IMR-90 (cell line): ENCODE measurements around the gene TAF6L. TPM values are rescaled to one million over a fixed set of nuclear protein-coding genes. Genes with fewer than 3 reads are reported as not detected.

Source experiments
- ATAC-seq: fragments of 200-7000 bp; cut with Tn5 transposase; 2 replicates; pipeline ENCODE4 v1.9.1; 2020; ENCODE audit warnings: low read depth, mild to moderate bottlenecking, moderate library complexity
- BruUV-seq: library from RNA; stranded (reverse); fragments of 400-500 nt; replicated peaks from 2 replicates; lab custom pipeline; 2021; lab: Mats Ljungman, UMichigan
- CTCF ChIA-PET: fragments of 300-600 bp; formaldehyde crosslinking; extraction: SDS; loops from one replicate; lab custom pipeline; 2021; ENCODE audit warnings: antibody characterized with exemption; lab: Yijun Ruan, JAX
- POLR2A ChIA-PET: fragments of 300-600 bp; sonication (Branson Sonifier 250); formaldehyde crosslinking; loops from one replicate; lab custom pipeline; 2022; ENCODE audit warnings: antibody characterized with exemption; ENCODE audit not compliant: unreplicated experiment; lab: Charles Lee
- DNase-seq: peaks from one replicate; pipeline ENCODE4 v3.0.0; 2013
- H2AFZ ChIP-seq: replicated peaks from 2 replicates; pipeline ENCODE3; 2013; ENCODE audit warnings: low read length, mild to moderate bottlenecking; ENCODE audit not compliant: poor library complexity
- H2AK5ac ChIP-seq: 2 replicates; pipeline ENCODE4 v1.6.1; 2013; ENCODE audit warnings: low read depth, low read length, inconsistent platforms
- H2AK9ac ChIP-seq: replicated peaks from 2 replicates; pipeline ENCODE3; 2013; ENCODE audit warnings: mild to moderate bottlenecking, low read depth, low read length, moderate library complexity; ENCODE audit not compliant: poor library complexity
- H2BK120ac ChIP-seq: 2 replicates; pipeline ENCODE4 v1.6.1; 2013; ENCODE audit warnings: low read depth, low read length, inconsistent platforms
- H2BK15ac ChIP-seq: 3 replicates; pipeline ENCODE4 v1.6.1; 2013; ENCODE audit warnings: low read depth, low read length, inconsistent platforms
- H2BK20ac ChIP-seq: 2 replicates; pipeline ENCODE4 v1.6.1; 2013; ENCODE audit warnings: low read depth, mild to moderate bottlenecking, inconsistent platforms, low read length, moderate library complexity
- H2BK5ac ChIP-seq: 2 replicates; pipeline ENCODE4 v1.6.1; 2013; ENCODE audit warnings: mild to moderate bottlenecking, low read depth, low read length, inconsistent platforms; ENCODE audit not compliant: poor library complexity, severe bottlenecking
- H3K14ac ChIP-seq: replicated peaks from 2 replicates; pipeline ENCODE4 v1.6.1; 2013; ENCODE audit warnings: low read depth, low read length, inconsistent platforms
- H3K18ac ChIP-seq: 2 replicates; pipeline ENCODE4 v1.6.1; 2013; ENCODE audit warnings: low read depth, low read length, control low read depth
- H3K23ac ChIP-seq: 2 replicates; pipeline ENCODE4 v1.6.1; 2013; ENCODE audit warnings: low read depth, low read length, inconsistent platforms
- H3K27ac ChIP-seq: 2 replicates; pipeline ENCODE4 v1.5.1; 2013; ENCODE audit warnings: mild to moderate bottlenecking, control low read depth, low read length; ENCODE audit not compliant: insufficient read depth
- H3K27me3 ChIP-seq: 2 replicates; pipeline ENCODE4 v1.6.1; 2013; ENCODE audit warnings: low read length; ENCODE audit not compliant: control insufficient read depth, insufficient read depth
- H3K36me3 ChIP-seq: 2 replicates; pipeline ENCODE4 v1.6.1; 2013; ENCODE audit warnings: low read length, mixed read lengths; ENCODE audit not compliant: control insufficient read depth, insufficient read depth
- H3K4ac ChIP-seq: 2 replicates; pipeline ENCODE4 v1.6.1; 2013; ENCODE audit warnings: low read depth, low read length, inconsistent platforms
- H3K4me1 ChIP-seq: 2 replicates; pipeline ENCODE4 v1.6.1; 2013; ENCODE audit warnings: low read length, mixed read lengths; ENCODE audit not compliant: control insufficient read depth, insufficient read depth
- H3K4me2 ChIP-seq: 2 replicates; pipeline ENCODE4 v1.6.1; 2013; ENCODE audit warnings: low read depth, mild to moderate bottlenecking, control low read depth, low read length, moderate library complexity
- H3K4me3 ChIP-seq: 2 replicates; pipeline ENCODE4 v1.5.1; 2013; ENCODE audit warnings: low read depth, mild to moderate bottlenecking, control low read depth, low read length, moderate library complexity; ENCODE audit not compliant: insufficient read depth
- H3K56ac ChIP-seq: 2 replicates; pipeline ENCODE4 v1.6.1; 2013; ENCODE audit warnings: low read length, inconsistent platforms; ENCODE audit not compliant: insufficient read depth; ENCODE audit errors: extremely low read depth
- H3K79me1 ChIP-seq, 2 experiments: 2 replicates each; pipeline ENCODE4 v1.6.1; 2013; ENCODE audit warnings: low read length in 2 of 2, inconsistent platforms in 1 of 2, low read depth in 1 of 2
- H3K9ac ChIP-seq: 2 replicates; pipeline ENCODE4 v1.6.1; 2013; ENCODE audit warnings: low read depth, low read length, control low read depth
- H3K9me1 ChIP-seq: 2 replicates; pipeline ENCODE4 v1.6.1; 2013; ENCODE audit warnings: low read length, inconsistent platforms; ENCODE audit not compliant: insufficient read depth
- H3K9me3 ChIP-seq: 2 replicates; pipeline ENCODE4 v1.6.1; 2013; ENCODE audit warnings: low read length; ENCODE audit not compliant: control insufficient read depth, insufficient read depth
- H4K20me1 ChIP-seq: 2 replicates; pipeline ENCODE4 v1.6.1; 2013; ENCODE audit warnings: low read length, inconsistent platforms; ENCODE audit not compliant: insufficient read depth
- H4K5ac ChIP-seq: 2 replicates; pipeline ENCODE4 v1.6.1; 2013; ENCODE audit warnings: mild to moderate bottlenecking, low read depth, low read length, control low read depth
- H4K8ac ChIP-seq, 2 experiments: 2 replicates each; pipeline ENCODE4 v1.6.1; 2013; ENCODE audit warnings: low read depth in 2 of 2, low read length in 2 of 2, control low read depth in 1 of 2, inconsistent platforms in 1 of 2
- H4K91ac ChIP-seq: 2 replicates; pipeline ENCODE4 v1.6.1; 2013; ENCODE audit warnings: low read depth, low read length, inconsistent platforms; ENCODE audit not compliant: insufficient read depth
- BHLHE40 ChIP-seq: fragments of 150-350 bp; IDR thresholded peaks from 2 replicates; pipeline ENCODE4 v1.6.1; 2016; ENCODE audit warnings: mild to moderate bottlenecking, low read depth, low read length
- CEBPB ChIP-seq: IDR thresholded peaks from 2 replicates; pipeline ENCODE4 v1.6.1; 2012; ENCODE audit warnings: low read depth, low read length, improper control_type of control experiment
- CHD1 ChIP-seq: IDR thresholded peaks from 2 replicates; pipeline ENCODE4 v1.6.1; 2012; ENCODE audit warnings: low read depth, low read length, improper control_type of control experiment
- FOS ChIP-seq: fragments of 150-350 bp; IDR thresholded peaks from 2 replicates; pipeline ENCODE4 v1.6.1; 2016; ENCODE audit warnings: low read depth, low read length
- MAZ ChIP-seq: IDR thresholded peaks from 2 replicates; pipeline ENCODE4 v1.6.1; 2012; ENCODE audit warnings: low read depth, mild to moderate bottlenecking, low read length, improper control_type of control experiment, moderate library complexity, borderline replicate concordance
- NFE2L2 ChIP-seq: fragments of 150-350 bp; IDR thresholded peaks from 2 replicates; pipeline ENCODE4 v1.6.1; 2016; ENCODE audit warnings: low read depth, mild to moderate bottlenecking, low read length
- POLR2A ChIP-seq: IDR thresholded peaks from 2 replicates; pipeline ENCODE4 v1.6.1; 2012; ENCODE audit warnings: mild to moderate bottlenecking, low read depth, low read length
- RCOR1 ChIP-seq: IDR thresholded peaks from 2 replicates; pipeline ENCODE4 v1.6.1; 2012; ENCODE audit warnings: mild to moderate bottlenecking, low read length, improper control_type of control experiment; ENCODE audit not compliant: insufficient replicate concordance
- RFX5 ChIP-seq: IDR thresholded peaks from 2 replicates; pipeline ENCODE4 v1.8.0; 2012; ENCODE audit warnings: low read depth, mild to moderate bottlenecking, low read length, moderate library complexity
- SMC3 ChIP-seq: fragments of 150-350 bp; IDR thresholded peaks from 2 replicates; pipeline ENCODE4 v1.6.1; 2016; ENCODE audit warnings: low read depth, mild to moderate bottlenecking, antibody characterized with exemption, low read length, moderate library complexity
- WGBS, 2 experiments: methylation state at CpG; one replicate each; pipeline versions ENCODE4 v1.1.5 to v1.1.7; 2013; ENCODE audit warnings: missing lambda C conversion rate in 2 of 2; ENCODE audit not compliant: insufficient read length in 1 of 2; ENCODE audit errors: extremely low coverage in 2 of 2; 5-methylcytosine and 5-hydroxymethylcytosine counted together
- dilution Hi-C: fragments of 300-500 bp; cut with HindIII; formaldehyde crosslinking; loops from one replicate; pipeline ENCODE4 v1.14.3; 2018; ENCODE audit warnings: low sequenced_read_pairs; ENCODE audit not compliant: unreplicated experiment
- in situ Hi-C: fragments of 300-500 bp; cut with MboI; formaldehyde crosslinking; loops from 3 replicates; pipeline ENCODE4 v1.14.3; 2019; ENCODE audit warnings: low sequenced_read_pairs, inconsistent platforms, mixed read lengths
- intact Hi-C: fragments of 100-400 bp; cut with micrococcal nuclease; formaldehyde crosslinking; loops from 2 replicates; pipeline ENCODE4 v1.10.0; 2022
- polyA plus RNA-seq, 3 experiments: library from polyadenylated mRNA; depleted of rRNA; stranded (reverse); fragments of >200 nt; gene quantifications; 2 replicates each; pipeline ENCODE4 v1.2.3, GENCODE V29; 2012; ENCODE audit warnings: low replicate concordance in 1 of 3
- total RNA-seq: library from RNA; depleted of rRNA; stranded (reverse); fragments of >200 nt; gene quantifications from 2 replicates; pipeline ENCODE4 v1.2.3, GENCODE V29; 2012
- TF ChIP-seq, protein P1 (sequence below): fragments of 150-350 bp; IDR thresholded peaks from 2 replicates; pipeline ENCODE4 v1.6.1; 2017; ENCODE audit warnings: mild to moderate bottlenecking, antibody characterized with exemption, low read length, low read depth
- TF ChIP-seq, protein P2 (sequence below): fragments of 150-350 bp; IDR thresholded peaks from 2 replicates; pipeline ENCODE4 v1.6.1; 2016; ENCODE audit warnings: low read depth, mild to moderate bottlenecking, low read length, moderate library complexity, borderline replicate concordance
- TF ChIP-seq, protein P3 (sequence below): conservative IDR thresholded peaks from 2 replicates; pipeline ENCODE4 v1.5.1; 2012; ENCODE audit warnings: mild to moderate bottlenecking, low read depth, low read length, improper control_type of control experiment

The TAF6L gene
- total and polyA plus RNA-seq, 2 of the 4 experiments (the other 2 are of a cell fraction): 9.5 to 13.5 TPM

DNA sequence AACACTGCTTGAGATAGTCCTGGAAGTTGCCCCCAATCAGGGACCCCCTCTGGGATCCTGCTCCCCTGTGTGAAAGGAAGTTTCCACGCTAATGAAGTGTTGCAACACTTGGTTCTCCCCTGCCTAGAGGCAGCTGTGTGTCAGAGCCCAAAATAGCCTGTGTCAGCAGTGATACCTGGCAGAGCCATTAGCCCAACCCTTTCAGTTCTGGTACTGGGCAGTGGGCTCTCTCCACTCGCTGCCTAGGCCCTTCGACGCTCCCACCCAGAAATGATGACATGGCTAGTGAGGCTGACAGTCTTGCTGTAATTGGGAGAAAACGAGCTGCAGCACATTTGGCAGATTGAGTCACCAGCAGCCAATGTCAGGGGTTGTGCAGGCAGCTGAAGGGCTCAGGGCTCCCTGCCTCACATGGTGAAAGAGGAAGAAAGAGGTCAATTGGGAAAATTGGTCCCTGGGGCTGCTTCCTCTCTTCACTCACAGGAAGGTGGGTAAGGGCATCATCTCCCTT lies 35.5 kb downstream of the TAF6L start (continued):
- no peak for TF ChIP-seq SMC3

DNA sequence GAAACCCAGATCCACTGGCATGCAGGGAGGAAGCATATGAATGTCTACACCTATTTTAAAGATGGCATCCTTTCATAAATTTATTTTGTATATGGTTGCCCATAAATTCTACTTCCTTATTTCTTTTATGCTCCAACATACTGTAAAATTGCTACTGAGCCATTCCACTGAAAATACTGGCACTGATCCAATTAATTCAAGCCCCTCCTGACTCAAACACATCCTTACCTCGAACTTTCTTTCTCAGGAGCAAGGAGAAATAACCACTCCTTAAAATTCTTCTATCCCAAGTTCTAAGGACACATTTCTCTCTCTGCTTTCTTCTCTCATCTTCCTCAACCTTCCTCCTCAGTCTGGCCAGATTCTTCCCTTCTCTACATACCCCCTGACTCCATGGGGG lies 39.6 kb downstream of the TAF6L start:
- Histone ChIP-seq H2BK20ac (no peak overlapping the region), H3K36me3 (peaks cover 15% of the 10 kb centered on the region), H3K18ac (no peak overlapping the region), H3K4me3 (no peak overlapping the region), H2AK5ac (no peak overlapping the region), H3K9ac (no peak overlapping the region), H3K9me3 (no peaks in the 10 kb centered on the region), H3K27ac (no peak overlapping the region), H2BK120ac (no peak overlapping the region), H4K5ac (no peak overlapping the region), H4K20me1 (no peaks in the 10 kb centered on the region), H3K14ac (no peak overlapping the region), H3K4me2 (no peak overlapping the region), H3K27me3 (no peaks in the 10 kb centered on the region), H3K79me1 (peaks cover 0 to 20% of the 10 kb centered on the region in 2 experiments; a peak in 1 of 4 replicates), H2AFZ (no peak overlapping the region), H3K9me1 (peaks cover 18% of the 10 kb centered on the region), H2BK5ac (no peak overlapping the region), H3K4ac (no peak overlapping the region), H3K56ac (no peak overlapping the region), H4K8ac (no peak overlapping the region), H2AK9ac (no peak overlapping the region), H3K4me1 (peaks cover 20% of the 10 kb centered on the region), H3K23ac (no peak overlapping the region), H4K91ac (no peak overlapping the region), H2BK15ac (no peak overlapping the region)
- POLR2A ChIA-PET: interaction anchor here (0.7 kb wide), 1 partner anchor 109 kb away, joined by 3 read pairs; no protein-coding TSS in a partner anchor
- BruUV-seq: no TSS peak
- DNase-seq (no peak), ATAC-seq (no peak)
- intact Hi-C loops (no loop called here), in situ Hi-C loops (no loop called here), dilution Hi-C loops (no loop called here)
- WGBS, 2 experiments: 38% methylated on average over 1 of the region's 1 CpG; no CpG with 5 or more reads in 1 of the 2 experiments
- CTCF ChIA-PET: no interaction called here
- no peak for TF ChIP-seq RCOR1
- TF ChIP-seq BHLHE40: no peak
- no peak for TF ChIP-seq CHD1
- TF ChIP-seq POLR2A: no peak; the same call in 1 of the 2 replicates
- TF ChIP-seq, protein P1, sequence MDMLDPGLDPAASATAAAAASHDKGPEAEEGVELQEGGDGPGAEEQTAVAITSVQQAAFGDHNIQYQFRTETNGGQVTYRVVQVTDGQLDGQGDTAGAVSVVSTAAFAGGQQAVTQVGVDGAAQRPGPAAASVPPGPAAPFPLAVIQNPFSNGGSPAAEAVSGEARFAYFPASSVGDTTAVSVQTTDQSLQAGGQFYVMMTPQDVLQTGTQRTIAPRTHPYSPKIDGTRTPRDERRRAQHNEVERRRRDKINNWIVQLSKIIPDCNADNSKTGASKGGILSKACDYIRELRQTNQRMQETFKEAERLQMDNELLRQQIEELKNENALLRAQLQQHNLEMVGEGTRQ: no peak
- TF ChIP-seq SMC3: no peak
- TF ChIP-seq NFE2L2: no peak
- no peak for TF ChIP-seq CEBPB
- no peak for TF ChIP-seq FOS
- TF ChIP-seq MAZ: no peak
- no peak for TF ChIP-seq RFX5
- TF ChIP-seq, protein P2, sequence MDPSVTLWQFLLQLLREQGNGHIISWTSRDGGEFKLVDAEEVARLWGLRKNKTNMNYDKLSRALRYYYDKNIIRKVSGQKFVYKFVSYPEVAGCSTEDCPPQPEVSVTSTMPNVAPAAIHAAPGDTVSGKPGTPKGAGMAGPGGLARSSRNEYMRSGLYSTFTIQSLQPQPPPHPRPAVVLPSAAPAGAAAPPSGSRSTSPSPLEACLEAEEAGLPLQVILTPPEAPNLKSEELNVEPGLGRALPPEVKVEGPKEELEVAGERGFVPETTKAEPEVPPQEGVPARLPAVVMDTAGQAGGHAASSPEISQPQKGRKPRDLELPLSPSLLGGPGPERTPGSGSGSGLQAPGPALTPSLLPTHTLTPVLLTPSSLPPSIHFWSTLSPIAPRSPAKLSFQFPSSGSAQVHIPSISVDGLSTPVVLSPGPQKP: no peak
- TF ChIP-seq, protein P3, sequence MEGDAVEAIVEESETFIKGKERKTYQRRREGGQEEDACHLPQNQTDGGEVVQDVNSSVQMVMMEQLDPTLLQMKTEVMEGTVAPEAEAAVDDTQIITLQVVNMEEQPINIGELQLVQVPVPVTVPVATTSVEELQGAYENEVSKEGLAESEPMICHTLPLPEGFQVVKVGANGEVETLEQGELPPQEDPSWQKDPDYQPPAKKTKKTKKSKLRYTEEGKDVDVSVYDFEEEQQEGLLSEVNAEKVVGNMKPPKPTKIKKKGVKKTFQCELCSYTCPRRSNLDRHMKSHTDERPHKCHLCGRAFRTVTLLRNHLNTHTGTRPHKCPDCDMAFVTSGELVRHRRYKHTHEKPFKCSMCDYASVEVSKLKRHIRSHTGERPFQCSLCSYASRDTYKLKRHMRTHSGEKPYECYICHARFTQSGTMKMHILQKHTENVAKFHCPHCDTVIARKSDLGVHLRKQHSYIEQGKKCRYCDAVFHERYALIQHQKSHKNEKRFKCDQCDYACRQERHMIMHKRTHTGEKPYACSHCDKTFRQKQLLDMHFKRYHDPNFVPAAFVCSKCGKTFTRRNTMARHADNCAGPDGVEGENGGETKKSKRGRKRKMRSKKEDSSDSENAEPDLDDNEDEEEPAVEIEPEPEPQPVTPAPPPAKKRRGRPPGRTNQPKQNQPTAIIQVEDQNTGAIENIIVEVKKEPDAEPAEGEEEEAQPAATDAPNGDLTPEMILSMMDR: no peak
